CD14-positive monocyte (primary cell): ENCODE data around the gene LRSAM1. TPM values are rescaled to one million over a fixed set of nuclear protein-coding genes. Genes with fewer than 3 reads are reported as not detected.
A peak's percentile ranks its signal among the peaks of the same experiment; 100 is the strongest.

ENCODE experiments used
- DNase-seq, 3 donors: peaks; one replicate each; pipeline ENCODE4 v3.0.0-alpha.2; 2011 to 2022
- H2AFZ ChIP-seq: 2 replicates; pipeline ENCODE4 v1.6.0; 2012; ENCODE audit warnings: mild to moderate bottlenecking, low read depth, low read length, inconsistent platforms; ENCODE audit not compliant: insufficient read depth, poor library complexity, severe bottlenecking
- H3K27ac ChIP-seq, 2 donors: 1 replicate in 1 of 2; 2 replicates in 1 of 2; pipeline ENCODE4 v1.5.1; 2012 to 2013; ENCODE audit warnings: low read length in 2 of 2, control low read depth in 1 of 2, inconsistent platforms in 1 of 2, low read depth in 1 of 2, mild to moderate bottlenecking in 1 of 2
- H3K27me3 ChIP-seq, 2 donors: one replicate each; pipeline versions ENCODE4 v1.6.0 to v1.6.1; 2011 to 2013; ENCODE audit warnings: low read length in 2 of 2; ENCODE audit not compliant: control insufficient read depth in 2 of 2, insufficient read depth in 2 of 2
- H3K36me3 ChIP-seq, 2 donors: replicated peaks in 1 of 2; 1 replicate in 1 of 2; 2 replicates in 1 of 2; pipeline versions ENCODE4 v1.5.1 to v1.6.1; 2012 to 2013; ENCODE audit warnings: low read length in 2 of 2, control low read depth in 1 of 2, inconsistent platforms in 1 of 2, mild to moderate bottlenecking in 1 of 2; ENCODE audit not compliant: insufficient read depth in 2 of 2, control insufficient read depth in 1 of 2
- H3K4me1 ChIP-seq, 2 donors: 1 replicate in 1 of 2; 2 replicates in 1 of 2; pipeline versions ENCODE4 v1.5.1 to v1.6.1; 2012 to 2013; ENCODE audit warnings: low read length in 2 of 2, control low read depth in 1 of 2, inconsistent platforms in 1 of 2, mild to moderate bottlenecking in 1 of 2, moderate library complexity in 1 of 2; ENCODE audit not compliant: insufficient read depth in 2 of 2, control insufficient read depth in 1 of 2
- H3K4me2 ChIP-seq: replicated peaks from 2 replicates; pipeline ENCODE3; 2012; ENCODE audit warnings: low read length, moderate library complexity, mild to moderate bottlenecking; ENCODE audit not compliant: poor library complexity, severe bottlenecking; ENCODE audit errors: extremely low read depth
- H3K4me3 ChIP-seq, 3 experiments: fragments of 200-600 bp in 1 of 3; sonication (generic) in 1 of 3; replicated peaks in 1 of 3; 1 replicate in 2 of 3; 2 replicates in 1 of 3; pipeline ENCODE4 v1.5.1; 2011 to 2013; ENCODE audit warnings: low read length in 3 of 3, mild to moderate bottlenecking in 3 of 3, control low read depth in 2 of 3, low read depth in 2 of 3, inconsistent platforms in 1 of 3, moderate library complexity in 1 of 3
- H3K79me2 ChIP-seq: 2 replicates; pipeline ENCODE4 v1.6.0; 2012; ENCODE audit warnings: mild to moderate bottlenecking, control low read depth, inconsistent platforms, low read length, moderate library complexity; ENCODE audit not compliant: insufficient read depth
- H3K9ac ChIP-seq: 2 replicates; pipeline ENCODE4 v1.6.0; 2017; ENCODE audit warnings: low read length, mild to moderate bottlenecking; ENCODE audit not compliant: insufficient read depth, poor library complexity, severe bottlenecking
- H3K9me3 ChIP-seq, 2 donors: replicated peaks in 1 of 2; 1 replicate in 1 of 2; 2 replicates in 1 of 2; pipeline versions ENCODE4 v1.5.1 to v1.6.1; 2012 to 2013; ENCODE audit warnings: low read length in 2 of 2, control low read depth in 1 of 2; ENCODE audit not compliant: control insufficient read depth in 1 of 2, insufficient read depth in 1 of 2
- H4K20me1 ChIP-seq: 2 replicates; pipeline ENCODE4 v1.6.0; 2012; ENCODE audit warnings: mild to moderate bottlenecking, low read length, control low read depth, moderate library complexity; ENCODE audit not compliant: insufficient read depth
- H3K27ac Mint-ChIP-seq, 7 donors: one replicate each; pipeline ENCODE4 v1.8.0; 2020; ENCODE audit warnings: mild to moderate bottlenecking in 7 of 7, mixed read lengths in 7 of 7, moderate library complexity in 6 of 7, inconsistent platforms in 2 of 7
- H3K27me3 Mint-ChIP-seq, 3 donors: one replicate each; pipeline ENCODE4 v1.8.0; 2021 to 2022; ENCODE audit warnings: low read depth in 3 of 3, mild to moderate bottlenecking in 3 of 3, mixed read lengths in 3 of 3, moderate library complexity in 3 of 3, inconsistent platforms in 1 of 3
- H3K36me3 Mint-ChIP-seq, 2 donors: one replicate each; pipeline ENCODE4 v1.8.0; 2020; ENCODE audit warnings: mixed read lengths in 2 of 2, inconsistent platforms in 1 of 2, mild to moderate bottlenecking in 1 of 2
- H3K4me1 Mint-ChIP-seq: one replicate; pipeline ENCODE4 v1.8.0; 2020; ENCODE audit warnings: mild to moderate bottlenecking, mixed read lengths
- H3K4me3 Mint-ChIP-seq, 2 donors: one replicate each; pipeline ENCODE4 v1.8.0; 2020; ENCODE audit warnings: mild to moderate bottlenecking in 2 of 2, mixed read lengths in 2 of 2, moderate library complexity in 1 of 2
- H3K9me3 Mint-ChIP-seq, 7 donors: one replicate each; pipeline ENCODE4 v1.8.0; 2020 to 2022; ENCODE audit warnings: mixed read lengths in 7 of 7, mild to moderate bottlenecking in 6 of 7, moderate library complexity in 6 of 7, inconsistent platforms in 2 of 7
- CTCF ChIP-seq: fragments of 200-600 bp; IDR thresholded peaks from one replicate; pipeline ENCODE4 v1.8.0; 2022; ENCODE audit warnings: antibody characterized with exemption, mild to moderate bottlenecking
- WGBS: methylation state at CpG from one replicate; pipeline ENCODE4 v1.1.5; 2013; ENCODE audit warnings: missing lambda C conversion rate; ENCODE audit not compliant: insufficient coverage; 5-methylcytosine and 5-hydroxymethylcytosine counted together
- intact Hi-C, 2 donors: fragments of 100-400 bp; cut with micrococcal nuclease; formaldehyde crosslinking; loops; one replicate each; pipeline versions ENCODE4 v1.15.0 to v1.15.1; 2023
- polyA plus RNA-seq, 3 donors: library from polyadenylated mRNA; depleted of rRNA in 1 of 3; unstranded in 2 of 3; stranded (reverse) in 1 of 3; fragments of 300-500 nt in 2 of 3; fragments of >200 nt in 1 of 3; fragmentation: Illumina TruSeq in 2 of 3; gene quantifications; 1 replicate in 2 of 3; 2 replicates in 1 of 3; pipeline ENCODE4 v1.2.3, GENCODE V29; 2012 to 2021

The LRSAM1 gene
- polyA plus RNA-seq, 3 donors, result 6.0 to 19.8 (median 8.2) TPM

- no peak for DNase-seq
- H3K27ac ChIP-seq, result peak overlapping the region; percentile 75 to 83
- no peaks in the 10 kb centered on the region for H4K20me1 ChIP-seq
- TF ChIP-seq CTCF, result no peak
- no peaks in the 10 kb centered on the region for H3K9me3 Mint-ChIP-seq
- H3K4me3 Mint-ChIP-seq, result peak overlapping the region; percentile 96 to 99
- peaks cover 27 to 31% of the 10 kb centered on the region in 2 donors for H3K4me1 ChIP-seq
- no peaks in the 10 kb centered on the region for H3K27me3 ChIP-seq
- peak overlapping the region; percentile 82 for H3K9ac ChIP-seq
- H3K27ac Mint-ChIP-seq, result peak overlapping the region; percentile 92 to 98 (median 96)
- peaks cover 38% of the 10 kb centered on the region for H3K4me1 Mint-ChIP-seq
- H3K79me2 ChIP-seq, result peaks cover 62% of the 10 kb centered on the region
- intact Hi-C loops, result loop anchor here in 1 of 2 donors (2.0 kb wide), 1 partner anchor 26 kb away; the partner anchor contains the start of genes LRSAM1 and RPL12
- H3K27me3 Mint-ChIP-seq, result peaks cover 0 to 2% (median 2%) of the 10 kb centered on the region in 3 donors
- H3K4me3 ChIP-seq, result peak overlapping the region; percentile 71 to 88 (median 79)
- H2AFZ ChIP-seq, result peak overlapping the region; percentile 94
- peaks cover 17 to 24% of the 10 kb centered on the region in 2 donors for H3K36me3 Mint-ChIP-seq
- no peaks in the 10 kb centered on the region for H3K9me3 ChIP-seq
- peaks cover 12 to 22% of the 10 kb centered on the region in 2 donors for H3K36me3 ChIP-seq
- 3% methylated on average over 6 of the region's 13 CpGs for WGBS
- peak overlapping the region; percentile 85 for H3K4me2 ChIP-seq
Measured at GRCh38 chr9:127424676-127424999, 26.7 kb upstream of the LRSAM1 start.

GRCh38 chr9:127426756-127427155 is 24.6 kb upstream of the LRSAM1 start:
- Mint-ChIP-seq H3K27me3 (peaks cover 0 to 2% (median 0%) of the 10 kb centered on the region in 3 donors), H3K27ac (no peak overlapping the region), H3K9me3 (no peaks in the 10 kb centered on the region), H3K36me3 (peaks cover 31 to 46% of the 10 kb centered on the region in 2 donors), H3K4me1 (peaks cover 36% of the 10 kb centered on the region), H3K4me3 (no peak overlapping the region)
- Histone ChIP-seq H2AFZ (no peak overlapping the region), H3K36me3 (peaks cover 22 to 43% of the 10 kb centered on the region in 2 donors), H3K27me3 (no peaks in the 10 kb centered on the region), H3K79me2 (peaks cover 62% of the 10 kb centered on the region), H3K4me1 (peaks cover 27 to 31% of the 10 kb centered on the region in 2 donors), H4K20me1 (no peaks in the 10 kb centered on the region), H3K4me2 (no peak overlapping the region), H3K9ac (no peak overlapping the region), H3K27ac (no peak overlapping the region), H3K9me3 (no peaks in the 10 kb centered on the region), H3K4me3 (no peak overlapping the region)
- TF ChIP-seq CTCF, result no peak
- no CpG with 5 or more reads among the region's 2 CpGs for whole genome bisulfite sequencing
- DNase-seq, result no peak
- intact Hi-C loops, result no loop called here
